Measurements from ENCODE around the gene HDAC4.

HDAC4 gene

DNA sequence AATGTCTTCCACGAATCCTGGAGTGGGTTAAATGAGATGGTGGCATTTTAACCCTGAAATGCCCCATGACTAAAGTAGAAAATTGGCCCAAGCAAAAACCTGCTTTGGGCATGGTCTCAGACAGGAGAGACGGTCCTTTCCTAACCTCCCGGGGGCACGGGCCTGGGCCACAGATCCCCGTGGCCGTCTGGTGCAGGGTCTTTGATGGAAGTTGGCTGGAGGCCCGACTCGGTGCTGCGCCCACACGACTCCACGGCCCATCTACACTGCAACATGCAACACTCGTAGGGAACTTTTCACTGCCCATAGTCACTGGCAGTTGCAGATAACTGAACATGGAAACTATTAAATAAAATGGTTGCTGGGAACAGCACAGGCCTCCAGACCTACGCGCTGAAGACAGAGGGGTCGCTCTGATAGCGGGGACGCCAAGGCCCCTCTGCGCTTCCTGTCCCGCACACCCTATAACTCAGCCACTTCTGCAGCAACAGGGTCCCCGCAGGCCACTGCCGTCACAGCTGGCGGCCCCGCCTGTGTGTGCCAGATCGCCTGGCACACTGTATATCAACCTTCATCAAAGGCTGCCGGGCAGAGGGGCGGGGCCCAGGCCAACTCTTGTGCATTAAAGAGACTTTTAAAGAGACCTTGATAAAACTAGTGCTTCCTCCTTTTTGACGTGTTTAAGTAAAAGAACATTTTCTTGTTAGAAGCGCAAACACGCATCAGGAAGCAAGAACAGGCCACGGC is 338.8 kb downstream of the HDAC4 start:
- DNase-seq (ENCODE audit: low read depth): no peak

GRCh38 chr2:239061121-239061666 is 339.6 kb downstream of the HDAC4 start:
- no peak for DNase-seq (ENCODE audit: low read depth)

DNA sequence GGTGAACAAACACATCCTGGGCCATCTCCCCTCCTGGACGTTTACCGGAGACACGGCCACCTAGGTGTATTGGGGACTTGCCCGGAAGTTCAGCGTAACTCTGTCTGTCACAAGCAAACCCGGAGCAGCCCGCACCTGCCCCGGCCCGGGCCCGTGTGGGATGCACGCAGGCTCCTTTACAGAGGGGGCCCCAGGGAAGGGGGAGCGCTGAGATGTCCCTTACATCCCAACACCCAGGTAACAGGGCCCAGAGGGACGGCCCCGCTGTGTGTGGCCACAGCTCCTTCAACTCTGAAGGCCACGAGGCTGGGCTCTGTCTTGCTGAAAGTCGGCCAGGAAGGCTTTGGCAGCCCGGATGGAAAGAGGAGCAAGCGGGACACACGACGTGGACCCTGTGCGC is 340.1 kb downstream of the HDAC4 start:
- no peak for DNase-seq (ENCODE audit: low read depth)

DNA sequence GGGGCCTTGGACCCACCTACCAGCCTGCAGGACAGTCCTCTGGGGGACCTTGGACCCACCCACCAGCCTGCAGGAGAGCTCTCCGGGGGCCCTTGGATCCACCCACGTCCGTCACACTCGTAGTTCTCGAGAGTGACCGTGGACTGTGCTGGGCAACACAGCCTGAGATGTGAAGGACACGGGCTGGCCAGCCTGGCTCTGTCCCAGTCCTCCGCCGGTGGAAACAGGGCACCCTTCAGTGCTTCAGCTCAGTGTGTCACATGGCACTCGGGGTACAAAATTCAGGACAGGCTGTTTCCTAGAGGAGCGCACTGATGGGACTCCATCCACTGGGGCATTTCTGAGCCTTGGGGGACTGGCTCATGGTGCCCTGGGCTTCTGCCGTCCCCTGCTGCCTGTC is 341.0 kb downstream of the HDAC4 start:
- DNase-seq (ENCODE audit: low read depth): no peak

- no peak for DNase-seq (ENCODE audit: low read depth)
Measured at GRCh38 chr2:239058766-239059165, 342.1 kb downstream of the HDAC4 start.

DNA sequence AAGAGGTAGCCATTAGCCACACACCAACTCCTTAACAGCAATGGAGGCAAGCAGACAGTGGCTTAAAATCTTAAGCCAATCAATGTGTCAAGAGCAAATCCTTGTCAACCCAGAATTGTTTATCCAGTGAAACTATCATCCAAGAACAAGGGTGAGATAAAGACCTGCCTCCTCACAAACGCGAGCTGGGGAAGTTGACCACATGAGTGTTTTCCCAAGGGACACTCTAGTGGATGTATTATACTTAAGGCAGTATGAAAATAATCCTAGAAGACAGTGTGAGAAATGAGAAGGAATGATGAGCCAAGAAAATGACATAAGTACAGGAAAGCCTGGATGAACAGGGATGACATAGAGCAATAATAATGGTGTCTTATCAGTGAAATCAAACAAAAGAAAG is 343.3 kb downstream of the HDAC4 start:
- DNase-seq (ENCODE audit: low read depth): no peak

GRCh38 chr2:239056611-239057010 is 344.2 kb downstream of the HDAC4 start:
- DNase-seq (ENCODE audit: low read depth): no peak

- no peak for DNase-seq (ENCODE audit: low read depth)
Measured at GRCh38 chr2:239055756-239056493, 344.9 kb downstream of the HDAC4 start.

- no peak for DNase-seq (ENCODE audit: low read depth)
Measured at GRCh38 chr2:239054921-239055320, 345.9 kb downstream of the HDAC4 start.

DNA sequence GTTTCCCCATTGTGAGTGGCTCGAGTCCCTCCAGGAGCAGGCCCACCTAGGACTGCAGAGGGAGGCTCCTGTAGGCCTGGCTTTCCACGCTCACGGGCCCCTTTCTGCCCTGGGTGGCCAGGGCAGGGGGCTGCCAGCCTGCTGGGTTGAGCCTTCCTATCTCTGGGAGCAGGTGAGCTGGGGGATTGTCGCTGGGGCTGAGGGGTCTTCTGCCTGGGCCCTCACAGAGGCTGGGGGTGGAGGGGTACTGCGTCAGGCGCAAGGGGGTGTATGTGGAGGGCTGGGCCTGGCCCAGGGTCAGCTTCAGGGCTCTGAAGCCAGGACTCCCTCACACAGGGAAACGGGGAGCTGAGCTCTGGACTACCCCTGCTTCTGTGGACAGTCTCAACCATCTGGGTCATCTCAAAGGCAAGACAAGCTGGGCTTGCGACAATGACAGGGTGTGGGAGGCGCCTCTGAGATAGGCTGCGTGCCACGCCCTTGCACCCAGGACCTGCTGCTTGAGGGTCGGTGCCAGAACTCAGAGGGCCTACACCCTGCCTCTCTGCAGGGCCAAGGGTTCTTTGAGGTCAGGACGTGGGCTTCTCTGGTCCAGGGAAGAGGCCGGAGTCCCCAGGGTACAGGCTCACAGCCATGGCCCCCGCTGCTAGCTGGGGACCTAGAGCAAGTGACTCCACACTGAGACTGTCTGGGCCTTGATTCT is 346.9 kb downstream of the HDAC4 start:
- no peak for DNase-seq (ENCODE audit: low read depth)

GRCh38 chr2:239052798-239053665 is 347.8 kb downstream of the HDAC4 start:
- no peak for DNase-seq (ENCODE audit: low read depth)

- no peak for DNase-seq (ENCODE audit: low read depth)
Measured at GRCh38 chr2:239051891-239052445, 348.9 kb downstream of the HDAC4 start.

DNA sequence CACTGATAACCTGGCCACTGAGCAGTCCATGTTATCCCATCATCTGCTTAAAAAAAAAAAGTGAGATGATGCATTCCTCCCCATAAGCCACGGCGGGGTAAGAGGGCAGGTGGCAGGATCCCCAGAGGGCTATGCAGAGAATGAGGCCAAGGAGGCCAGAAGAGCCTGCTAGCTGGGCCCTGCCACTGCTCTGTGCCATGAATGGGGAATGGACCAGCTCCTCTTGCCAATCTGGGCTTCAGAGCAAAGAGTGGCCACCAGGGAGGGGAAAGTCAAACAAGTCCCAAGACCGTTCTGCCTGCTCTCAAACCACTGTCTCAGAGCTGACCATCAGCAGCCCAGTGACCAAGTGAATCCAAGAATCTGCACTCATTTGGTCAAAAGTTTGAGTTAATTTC is 350.6 kb downstream of the HDAC4 start:
- no peak for DNase-seq (ENCODE audit: low read depth)

- DNase-seq (ENCODE audit: low read depth): no peak
Measured at GRCh38 chr2:239049421-239050251, 351.2 kb downstream of the HDAC4 start.

DNA sequence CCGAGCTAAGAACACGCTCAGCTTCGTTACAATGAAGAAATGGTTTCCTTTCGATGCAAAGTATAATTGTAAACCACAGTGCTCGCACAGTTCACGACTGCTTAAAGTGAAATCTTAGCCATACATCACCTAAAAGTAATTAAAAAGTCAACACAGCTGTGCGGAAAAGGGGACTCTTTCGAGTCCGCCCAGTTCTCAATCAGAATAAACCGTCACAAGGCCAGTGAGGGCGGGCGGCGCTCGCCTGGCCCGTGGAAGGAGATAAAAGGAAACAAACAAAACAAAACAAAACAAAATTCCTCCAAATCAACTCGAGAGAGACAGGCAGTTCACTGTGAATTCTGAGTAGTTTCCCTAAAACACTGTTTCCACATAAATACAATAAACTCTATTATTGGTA is 352.1 kb downstream of the HDAC4 start:
- no peak for DNase-seq (ENCODE audit: low read depth)

DNA sequence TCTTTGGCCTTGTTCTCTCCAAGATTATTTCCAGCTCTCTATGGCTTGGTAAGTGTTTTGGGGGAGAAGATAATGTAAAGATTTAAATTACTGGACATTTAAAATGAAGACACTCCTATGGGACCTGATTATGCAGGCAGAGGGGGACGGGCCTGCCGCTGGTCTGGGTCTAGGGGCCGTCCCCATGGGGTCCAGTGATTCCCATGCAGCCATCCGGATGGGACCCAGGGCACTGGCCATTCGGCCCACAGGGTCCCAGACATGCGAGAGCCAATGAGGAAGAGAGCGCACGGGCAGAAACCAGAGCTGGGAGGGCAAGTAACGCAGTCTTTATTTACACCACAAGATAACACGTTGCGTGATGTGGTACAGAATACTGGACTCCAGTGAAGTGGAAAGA is 353.0 kb downstream of the HDAC4 start:
- DNase-seq (ENCODE audit: low read depth): no peak

DNA sequence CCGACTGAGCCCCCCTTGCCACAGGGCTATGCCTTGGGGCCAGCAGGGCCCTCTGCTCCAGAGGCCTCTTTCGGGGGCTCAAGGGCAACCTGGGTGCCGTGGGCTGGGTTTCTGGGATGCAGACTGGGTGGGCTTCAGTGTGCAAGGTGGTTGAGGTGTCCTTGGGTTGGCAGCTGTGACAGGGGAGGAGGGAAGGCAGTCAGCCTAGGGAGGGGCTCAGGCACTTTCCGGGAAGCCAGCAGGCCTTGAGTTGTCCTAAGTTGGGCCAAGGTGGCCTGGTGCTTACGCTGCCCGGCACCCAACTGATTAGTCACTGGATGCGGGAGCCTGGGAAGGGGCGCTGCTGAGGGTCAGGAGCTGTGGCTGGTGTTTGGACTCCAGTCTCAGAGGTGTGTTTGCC is 353.4 kb downstream of the HDAC4 start:
- no peak for DNase-seq (ENCODE audit: low read depth)

DNA sequence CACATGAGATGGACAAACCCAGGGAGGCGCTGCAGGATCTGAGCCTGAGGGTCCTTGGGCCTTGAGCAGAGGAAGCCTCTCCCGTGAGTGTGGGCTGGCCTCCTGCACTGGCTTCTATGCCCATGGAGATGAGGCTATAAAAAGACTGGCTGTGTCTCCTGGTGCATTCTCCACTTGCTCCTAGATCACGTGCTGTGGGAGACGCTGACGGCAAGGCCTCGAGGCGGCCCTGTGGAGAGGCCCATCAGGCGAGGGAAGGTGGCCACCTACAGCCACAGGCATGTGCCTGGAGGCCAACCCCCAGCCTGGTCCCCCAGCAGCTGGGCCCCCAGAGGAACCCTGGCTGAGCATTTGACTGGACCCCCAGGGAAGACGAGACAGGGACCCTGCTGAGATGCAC is 354.0 kb downstream of the HDAC4 start:
- no peak for DNase-seq (ENCODE audit: low read depth)

DNA sequence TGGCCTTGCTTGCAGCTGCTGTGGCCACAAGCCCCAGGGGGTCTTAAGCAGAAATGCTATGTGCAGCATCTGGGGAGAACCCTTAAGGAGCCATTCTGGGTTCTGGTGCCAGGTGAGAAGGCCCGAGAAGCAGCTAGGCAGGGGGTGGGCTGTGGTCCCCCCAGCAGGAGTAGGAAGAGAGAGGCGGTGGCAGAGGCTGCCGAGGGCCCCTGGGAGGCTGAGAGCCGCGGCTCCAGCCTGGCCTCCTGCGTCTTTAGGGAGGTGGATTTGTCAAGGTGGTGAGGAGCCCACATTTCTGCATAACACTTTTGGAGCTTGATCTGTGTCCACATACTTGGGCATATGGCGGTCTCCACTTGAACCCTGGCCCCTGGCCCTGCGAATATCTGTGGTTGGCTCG is 356.5 kb downstream of the HDAC4 start:
- DNase-seq (ENCODE audit: low read depth): no peak

GRCh38 chr2:239043326-239043725 is 357.5 kb downstream of the HDAC4 start:
- DNase-seq (ENCODE audit: low read depth): no peak

Data from stimulated activated CD8-positive, alpha-beta memory T cell treated with anti-CD3 and anti-CD28 coated beads, Interleukin-12 subunit alpha, Interleukin-12 subunit beta, amount 100 ng/mL, for 4 hours (primary cell).